IPS DF 6.9 (cell line): Measurements from ENCODE around the gene LHX6.

Experiments used
- DNase-seq: peaks from one replicate; pipeline ENCODE4 v3.0.0-alpha.2; 2013; ENCODE audit warnings: low read depth, low spot score
- H3K27ac ChIP-seq: one replicate; pipeline ENCODE4 v1.5.1; 2013; ENCODE audit warnings: low read length, control low read depth
- H3K27me3 ChIP-seq: 2 replicates; pipeline ENCODE4 v1.6.1; 2013; ENCODE audit warnings: mild to moderate bottlenecking, low read length; ENCODE audit not compliant: control insufficient read depth, insufficient read depth
- H3K36me3 ChIP-seq: 2 replicates; pipeline ENCODE4 v1.6.1; 2013; ENCODE audit warnings: low read length; ENCODE audit not compliant: control insufficient read depth, insufficient read depth
- H3K4me1 ChIP-seq: 2 replicates; pipeline ENCODE4 v1.6.1; 2013; ENCODE audit warnings: low read length; ENCODE audit not compliant: control insufficient read depth, insufficient read depth
- H3K4me3 ChIP-seq: 2 replicates; pipeline ENCODE4 v1.5.1; 2013; ENCODE audit warnings: mild to moderate bottlenecking, low read length
- H3K9me3 ChIP-seq: 2 replicates; pipeline ENCODE4 v1.6.1; 2013; ENCODE audit warnings: low read length, inconsistent platforms; ENCODE audit not compliant: control insufficient read depth, insufficient read depth
- WGBS: extraction: QIAGEN DNeasy Blood & Tissue Kit; methylation state at CpG from one replicate; pipeline ENCODE4 v1.1.7; 2013; ENCODE audit warnings: mixed read lengths, missing lambda C conversion rate; ENCODE audit not compliant: insufficient read length, insufficient coverage; 5-methylcytosine and 5-hydroxymethylcytosine counted together

LHX6 gene

GRCh38 chr9:122176916-122177315 is 51.8 kb downstream of the LHX6 start:
- Histone ChIP-seq H3K9me3 (no peaks in the 10 kb centered on the region), H3K4me1 (no peaks in the 10 kb centered on the region), H3K27me3 (no peaks in the 10 kb centered on the region), H3K27ac (no peak overlapping the region), H3K4me3 (no peak overlapping the region), H3K36me3 (no peaks in the 10 kb centered on the region)
- WGBS = no CpG with 5 or more reads among the region's 2 CpGs
- no peak for DNase-seq

GRCh38 chr9:122173670-122174069 is 55.1 kb downstream of the LHX6 start:
- Histone ChIP-seq H3K36me3 (no peaks in the 10 kb centered on the region), H3K4me1 (no peaks in the 10 kb centered on the region), H3K9me3 (no peaks in the 10 kb centered on the region), H3K27me3 (no peaks in the 10 kb centered on the region), H3K4me3 (no peak overlapping the region), H3K27ac (no peak overlapping the region)
- WGBS = no CpG with 5 or more reads among the region's 3 CpGs
- no peak for DNase-seq

GRCh38 chr9:122172131-122172530 is 56.6 kb downstream of the LHX6 start:
- no CpG with 5 or more reads among the region's 7 CpGs for WGBS
- H3K9me3 ChIP-seq = no peaks in the 10 kb centered on the region
- no peak overlapping the region for H3K27ac ChIP-seq
- no peaks in the 10 kb centered on the region for H3K27me3 ChIP-seq
- H3K4me1 ChIP-seq = no peaks in the 10 kb centered on the region
- no peak overlapping the region for H3K4me3 ChIP-seq
- no peaks in the 10 kb centered on the region for H3K36me3 ChIP-seq
- DNase-seq = no peak

GRCh38 chr9:122168356-122168755 is 60.4 kb downstream of the LHX6 start:
- no peak for DNase-seq
- Histone ChIP-seq H3K27ac (no peak overlapping the region), H3K4me3 (no peak overlapping the region), H3K36me3 (no peaks in the 10 kb centered on the region), H3K9me3 (no peaks in the 10 kb centered on the region), H3K27me3 (no peaks in the 10 kb centered on the region), H3K4me1 (no peaks in the 10 kb centered on the region)
- WGBS = no CpG with 5 or more reads among the region's 3 CpGs

GRCh38 chr9:122164286-122164685 is 64.5 kb downstream of the LHX6 start:
- H3K9me3 ChIP-seq = no peaks in the 10 kb centered on the region
- no peak overlapping the region for H3K4me3 ChIP-seq
- H3K36me3 ChIP-seq = no peaks in the 10 kb centered on the region
- H3K27me3 ChIP-seq = no peaks in the 10 kb centered on the region
- H3K27ac ChIP-seq = no peak overlapping the region
- H3K4me1 ChIP-seq = no peaks in the 10 kb centered on the region
- no peak for DNase-seq
- WGBS = no CpG with 5 or more reads among the region's 2 CpGs

GRCh38 chr9:122162415-122162814 is 66.3 kb downstream of the LHX6 start:
- DNase-seq = no peak
- H3K4me3 ChIP-seq = no peak overlapping the region

GRCh38 chr9:122159925-122160246 is 68.9 kb downstream of the LHX6 start:
- WGBS = no CpG with 5 or more reads among the region's 6 CpGs

More at GRCh38 chr9:122162415-122162814, 66.3 kb downstream of the LHX6 start:
- Histone ChIP-seq H3K36me3 (no peaks in the 10 kb centered on the region), H3K9me3 (no peaks in the 10 kb centered on the region), H3K27me3 (no peaks in the 10 kb centered on the region), H3K27ac (no peak overlapping the region), H3K4me1 (no peaks in the 10 kb centered on the region; the same call in 1 of the 2 replicates)

GRCh38 chr9:122159026-122159924 is 69.5 kb downstream of the LHX6 start, which contains the start of the genes MORN5 and NDUFA8:
Gene MORN5 (plus strand): TSS chr9:122159908. CDS start chr9:122159973, 65 bp downstream.
Gene NDUFA8 (minus strand): TSS chr9:122159779. CDS start chr9:122159677, 102 bp downstream.
- H3K27me3 ChIP-seq = no peaks in the 10 kb centered on the region
- no peaks in the 10 kb centered on the region for H3K36me3 ChIP-seq
- peak; percentile 96 for DNase-seq
- no peaks in the 10 kb centered on the region for H3K9me3 ChIP-seq
- H3K4me1 ChIP-seq = no peaks in the 10 kb centered on the region; the same call in 1 of the 2 replicates
- H3K4me3 ChIP-seq = peak within 1 kb of the TSS; percentile 70
- H3K27ac ChIP-seq = no peak within 1 kb of the TSS
- WGBS = no CpG with 5 or more reads among the region's 56 CpGs

More at GRCh38 chr9:122159925-122160246, 68.9 kb downstream of the LHX6 start:
- H3K36me3 ChIP-seq = no peaks in the 10 kb centered on the region
- no peak overlapping the region for H3K27ac ChIP-seq
- no peak overlapping the region for H3K4me3 ChIP-seq
- H3K4me1 ChIP-seq = no peaks in the 10 kb centered on the region; the same call in 1 of the 2 replicates
- no peaks in the 10 kb centered on the region for H3K9me3 ChIP-seq
- H3K27me3 ChIP-seq = no peaks in the 10 kb centered on the region
- no peak for DNase-seq

- H3K36me3 ChIP-seq = no peaks in the 10 kb centered on the region
- no peaks in the 10 kb centered on the region; the same call in 1 of the 2 replicates for H3K4me1 ChIP-seq
- H3K27me3 ChIP-seq = no peaks in the 10 kb centered on the region
- no peak overlapping the region for H3K27ac ChIP-seq
- no peak overlapping the region for H3K4me3 ChIP-seq
- no peak for DNase-seq
- no CpG with 5 or more reads among the region's 3 CpGs for WGBS
- no peaks in the 10 kb centered on the region for H3K9me3 ChIP-seq
Measured at GRCh38 chr9:122158202-122158601, 70.6 kb downstream of the LHX6 start.

GRCh38 chr9:122155796-122156195 is 73.0 kb downstream of the LHX6 start:
- no peak for DNase-seq
- Histone ChIP-seq H3K27me3 (no peaks in the 10 kb centered on the region), H3K27ac (no peak overlapping the region), H3K4me1 (no peaks in the 10 kb centered on the region; the same call in 1 of the 2 replicates), H3K36me3 (no peaks in the 10 kb centered on the region), H3K9me3 (no peaks in the 10 kb centered on the region), H3K4me3 (no peak overlapping the region)
- WGBS = no CpG with 5 or more reads among the region's 4 CpGs
